Spleen (tissue), 11 donors: Measurements from ENCODE around the gene EGFLAM. TPM values are rescaled to one million over a fixed set of nuclear protein-coding genes. Genes with fewer than 3 reads are reported as not detected.

ENCODE experiments used
- DNase-seq: peaks from one replicate; pipeline ENCODE4 v3.0.0-alpha.2; 2020
- H3K27ac ChIP-seq, 8 donors: fragments of 200-600 bp; sonication (generic) in 7 of 8; 1 replicate in 4 of 8; 2 replicates in 4 of 8; pipeline versions ENCODE4 v1.5.0 to v1.8.0; 2016 to 2021; ENCODE audit warnings: inconsistent platforms in 4 of 8, mild to moderate bottlenecking in 4 of 8, moderate library complexity in 1 of 8
- H3K27me3 ChIP-seq, 7 donors: fragments of 200-600 bp; sonication (generic) in 6 of 7; replicated peaks in 1 of 7; 1 replicate in 4 of 7; 2 replicates in 3 of 7; pipeline versions ENCODE4 v1.5.0 to v1.8.0; 2016 to 2021; ENCODE audit warnings: inconsistent platforms in 3 of 7, mild to moderate bottlenecking in 1 of 7
- H3K36me3 ChIP-seq, 6 donors: fragments of 200-600 bp; sonication (generic) in 5 of 6; 1 replicate in 4 of 6; 2 replicates in 2 of 6; pipeline versions ENCODE4 v1.5.0 to v1.8.0; 2016 to 2021; ENCODE audit warnings: inconsistent platforms in 2 of 6
- H3K4me1 ChIP-seq, 6 donors: fragments of 200-600 bp; sonication (generic) in 5 of 6; 1 replicate in 3 of 6; 2 replicates in 3 of 6; pipeline versions ENCODE4 v1.5.0 to v1.8.0; 2016 to 2021; ENCODE audit warnings: inconsistent platforms in 3 of 6
- H3K4me3 ChIP-seq, 8 donors: fragments of 200-600 bp; sonication (generic) in 7 of 8; 1 replicate in 4 of 8; 2 replicates in 4 of 8; pipeline versions ENCODE4 v1.5.0 to v1.8.0; 2016 to 2021; ENCODE audit warnings: inconsistent platforms in 4 of 8, mild to moderate bottlenecking in 4 of 8, moderate library complexity in 2 of 8
- H3K9me3 ChIP-seq, 8 donors: fragments of 200-600 bp; sonication (generic) in 7 of 8; 1 replicate in 4 of 8; 2 replicates in 4 of 8; pipeline versions ENCODE4 v1.5.0 to v1.8.0; 2016 to 2021; ENCODE audit warnings: inconsistent platforms in 4 of 8
- POLR2A ChIP-seq, 3 donors: fragments of 450-650 bp; IDR thresholded peaks; one replicate each; pipeline ENCODE4 v1.5.1; 2017; ENCODE audit warnings: antibody characterized with exemption in 3 of 3, mild to moderate bottlenecking in 1 of 3
- POLR2AphosphoS5 ChIP-seq, 3 donors: sonication (generic); formaldehyde crosslinking; IDR thresholded peaks; one replicate each; pipeline ENCODE4 v1.5.1; 2017; ENCODE audit warnings: antibody characterized with exemption in 3 of 3
- WGBS, 5 donors: extraction: QIAGEN DNeasy Blood & Tissue Kit in 3 of 5; methylation state at CpG; one replicate each; pipeline versions ENCODE4 v1.1.5 to v1.1.7; 2013 to 2018; 5-methylcytosine and 5-hydroxymethylcytosine counted together
- intact Hi-C: fragments of 100-400 bp; cut with DNase I; formaldehyde crosslinking; loops from one replicate; pipeline ENCODE4 v1.15.0; 2023; ENCODE audit warnings: low total_unique reads
- polyA plus RNA-seq, 3 donors: library from polyadenylated mRNA; stranded (reverse); fragments of 200-250 nt; gene quantifications; one replicate each; pipeline ENCODE4 v1.2.1, GENCODE V29; 2013
- total RNA-seq, 7 donors: library from RNA; depleted of rRNA in 3 of 7; stranded (reverse); fragments of >200 nt in 3 of 7; fragmentation: NEBNext Ultra II Directional in 4 of 7; extraction: Animal tissue kit (Norgen Biotek cat#: 25700) in 4 of 7; gene quantifications; one replicate each; pipeline versions ENCODE4 v1.1.0 to v1.2.1, GENCODE V29; 2016 to 2021
- TF ChIP-seq, protein P1 (sequence below), 11 experiments: fragments of 200-600 bp in 7 of 11; fragments of 450-650 bp in 4 of 11; sonication (generic) in 4 of 11; IDR thresholded peaks in 8 of 11; conservative IDR thresholded peaks in 3 of 11; 1 replicate in 7 of 11; 2 replicates in 4 of 11; pipeline versions ENCODE4 v1.4.0 to v1.8.0; 2016 to 2021; ENCODE audit warnings: antibody characterized with exemption in 11 of 11, inconsistent platforms in 4 of 11, mild to moderate bottlenecking in 1 of 11
- donor health status: healthy with polysubstance abuse.
- donor health status: DM: no; HTN: no; CAD: no; lungs with moderate emphysema.
- donor health status: DM: no; HTN: no; CAD: no.
- donor health status: Bipolar disorder and iron deficiency.
- donor health status: healthy.
- donor health status: DM: no; HTN: no; CAD: no.
- donor health status: DM: yes; HTN: yes; CAD: no.

Gene EGFLAM
- total and polyA plus RNA-seq, 10 donors = 6.0 to 16.8 (median 10.9) TPM

DNA sequence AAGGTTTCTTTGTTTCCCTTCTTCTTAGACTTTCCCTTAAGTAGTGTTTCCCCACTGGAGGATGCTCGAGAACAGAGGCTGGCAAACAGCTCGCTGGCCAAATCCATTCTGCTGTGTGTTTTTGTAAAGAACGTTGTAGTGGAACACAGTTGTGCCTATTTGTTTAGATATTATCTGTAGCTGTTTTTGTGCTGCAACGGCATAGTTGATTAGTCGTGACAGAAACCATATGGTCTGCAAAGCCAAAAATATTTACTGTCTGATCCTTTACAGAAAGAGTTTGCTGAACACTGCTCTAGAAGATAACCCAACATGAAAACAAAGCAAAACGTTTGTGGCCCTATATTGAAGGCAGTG is 47.0 kb upstream of the EGFLAM start:
- H3K4me3 ChIP-seq = no peak overlapping the region
- 59 to 75% (median 70%) methylated on average over 6 of the region's 6 CpGs for WGBS, 5 donors
- peaks cover 0 to 7% (median 0%) of the 10 kb centered on the region in 8 donors for H3K9me3 ChIP-seq
- H3K4me1 ChIP-seq = no peaks in the 10 kb centered on the region
- H3K27me3 ChIP-seq = peaks cover 0 to 8% (median 0%) of the 10 kb centered on the region in 7 donors
- H3K36me3 ChIP-seq = no peaks in the 10 kb centered on the region
- H3K27ac ChIP-seq = no peak overlapping the region
- no peak for TF ChIP-seq POLR2AphosphoS5 (IDR thresholded peaks at IDR 0.05)
- TF ChIP-seq, protein P1, sequence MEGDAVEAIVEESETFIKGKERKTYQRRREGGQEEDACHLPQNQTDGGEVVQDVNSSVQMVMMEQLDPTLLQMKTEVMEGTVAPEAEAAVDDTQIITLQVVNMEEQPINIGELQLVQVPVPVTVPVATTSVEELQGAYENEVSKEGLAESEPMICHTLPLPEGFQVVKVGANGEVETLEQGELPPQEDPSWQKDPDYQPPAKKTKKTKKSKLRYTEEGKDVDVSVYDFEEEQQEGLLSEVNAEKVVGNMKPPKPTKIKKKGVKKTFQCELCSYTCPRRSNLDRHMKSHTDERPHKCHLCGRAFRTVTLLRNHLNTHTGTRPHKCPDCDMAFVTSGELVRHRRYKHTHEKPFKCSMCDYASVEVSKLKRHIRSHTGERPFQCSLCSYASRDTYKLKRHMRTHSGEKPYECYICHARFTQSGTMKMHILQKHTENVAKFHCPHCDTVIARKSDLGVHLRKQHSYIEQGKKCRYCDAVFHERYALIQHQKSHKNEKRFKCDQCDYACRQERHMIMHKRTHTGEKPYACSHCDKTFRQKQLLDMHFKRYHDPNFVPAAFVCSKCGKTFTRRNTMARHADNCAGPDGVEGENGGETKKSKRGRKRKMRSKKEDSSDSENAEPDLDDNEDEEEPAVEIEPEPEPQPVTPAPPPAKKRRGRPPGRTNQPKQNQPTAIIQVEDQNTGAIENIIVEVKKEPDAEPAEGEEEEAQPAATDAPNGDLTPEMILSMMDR (IDR thresholded peaks at IDR 0.05 in 8 of 11, conservative IDR thresholded peaks at IDR 0.05 in 3 of 11) = no peak
- no peak for TF ChIP-seq POLR2A (IDR thresholded peaks at IDR 0.05)
- no peak for DNase-seq
- intact Hi-C loops = no loop called here

DNA sequence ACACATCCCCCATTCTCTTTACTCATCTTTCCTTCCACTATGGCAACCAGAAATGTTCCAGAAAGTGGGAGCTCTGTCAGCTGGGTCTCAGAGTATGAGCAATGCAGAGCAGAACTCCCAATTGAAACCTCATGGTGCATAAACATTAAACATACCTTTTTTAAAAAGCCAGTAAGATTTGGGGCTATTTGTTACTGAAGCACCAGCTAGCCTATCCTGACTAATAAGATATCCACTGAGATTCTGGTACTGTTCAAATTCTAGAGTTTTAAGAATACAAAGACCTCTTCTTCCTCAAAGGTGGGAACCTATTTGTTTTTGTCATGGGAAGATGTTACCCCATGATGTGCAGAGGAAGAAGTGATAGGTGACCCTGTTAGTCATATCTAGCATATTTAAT is 46.1 kb upstream of the EGFLAM start:
- TF ChIP-seq POLR2AphosphoS5 (IDR thresholded peaks at IDR 0.05) (no peak), POLR2A (IDR thresholded peaks at IDR 0.05) (no peak)
- TF ChIP-seq, protein P1 (IDR thresholded peaks at IDR 0.05 in 8 of 11, conservative IDR thresholded peaks at IDR 0.05 in 3 of 11) = no peak
- Histone ChIP-seq H3K36me3 (no peaks in the 10 kb centered on the region), H3K27me3 (peaks cover 0 to 7% (median 0%) of the 10 kb centered on the region in 7 donors), H3K27ac (no peak overlapping the region), H3K4me3 (no peak overlapping the region), H3K4me1 (no peaks in the 10 kb centered on the region), H3K9me3 (peaks cover 0 to 7% (median 0%) of the 10 kb centered on the region in 8 donors)
- intact Hi-C loops = no loop called here
- no peak for DNase-seq

DNA sequence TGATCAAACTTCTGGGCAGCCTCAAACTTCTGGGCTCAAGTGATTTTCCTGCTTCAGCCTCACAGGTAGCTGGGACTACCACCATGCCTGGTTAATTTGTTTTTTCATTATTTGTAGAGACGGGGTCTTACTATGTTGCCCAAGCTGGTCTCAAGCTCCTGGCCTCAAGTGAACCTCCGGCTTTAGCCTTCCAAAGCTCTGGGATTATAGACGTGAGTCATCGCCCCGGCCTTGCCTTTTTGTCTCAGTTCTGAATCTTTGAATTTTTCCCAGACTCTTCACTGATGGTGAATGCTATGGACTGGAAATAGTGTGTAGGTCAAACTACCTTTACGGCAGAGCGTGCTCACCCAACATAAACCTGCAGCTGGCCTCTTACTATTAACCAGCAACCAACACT is 32.3 kb upstream of the EGFLAM start:
- 86 to 98% (median 91%) methylated on average over 7 of the region's 7 CpGs for WGBS, 5 donors
- intact Hi-C loops = no loop called here
- TF ChIP-seq, protein P1 (IDR thresholded peaks at IDR 0.05 in 8 of 11, conservative IDR thresholded peaks at IDR 0.05 in 3 of 11) = no peak
- TF ChIP-seq POLR2A (IDR thresholded peaks at IDR 0.05) = no peak
- TF ChIP-seq POLR2AphosphoS5 (IDR thresholded peaks at IDR 0.05) = no peak

DNA sequence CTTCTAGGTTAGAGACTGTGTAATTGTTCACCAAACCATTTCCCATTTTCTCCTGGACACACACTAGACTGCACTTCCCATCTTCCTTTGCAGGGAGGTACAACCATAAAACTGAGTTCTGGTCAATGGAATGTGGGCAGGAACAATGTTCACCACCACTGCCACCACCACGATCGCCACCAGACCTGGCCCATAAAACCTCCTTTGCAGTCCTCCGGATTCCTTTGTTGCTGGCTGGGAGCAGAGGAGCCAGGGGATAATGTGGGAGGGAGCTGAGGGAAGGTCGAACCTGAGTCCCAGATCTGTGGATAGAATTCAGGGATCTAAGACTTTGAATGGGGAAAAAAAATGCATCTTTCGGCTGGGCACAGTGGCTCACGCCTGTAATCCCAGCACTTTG is 29.4 kb upstream of the EGFLAM start:
- Histone ChIP-seq H3K27ac (no peak overlapping the region), H3K4me3 (no peak overlapping the region), H3K27me3 (no peaks in the 10 kb centered on the region), H3K4me1 (no peaks in the 10 kb centered on the region), H3K36me3 (no peaks in the 10 kb centered on the region), H3K9me3 (peaks cover 0 to 5% (median 0%) of the 10 kb centered on the region in 8 donors)
- 68 to 88% (median 76%) methylated on average over 6 of the region's 6 CpGs for WGBS, 5 donors
- intact Hi-C loops = no loop called here
- no peak for TF ChIP-seq POLR2A (IDR thresholded peaks at IDR 0.05)
- TF ChIP-seq, protein P1 (IDR thresholded peaks at IDR 0.05 in 8 of 11, conservative IDR thresholded peaks at IDR 0.05 in 3 of 11) = no peak
- no peak for TF ChIP-seq POLR2AphosphoS5 (IDR thresholded peaks at IDR 0.05)
- no peak for DNase-seq

More for the DNA sequence above, 32.3 kb upstream of the EGFLAM start:
- no peak for DNase-seq
- Histone ChIP-seq H3K27me3 (no peaks in the 10 kb centered on the region), H3K4me1 (no peaks in the 10 kb centered on the region), H3K4me3 (no peak overlapping the region), H3K9me3 (peaks cover 0 to 4% (median 0%) of the 10 kb centered on the region in 8 donors), H3K27ac (no peak overlapping the region), H3K36me3 (no peaks in the 10 kb centered on the region)
